HEK293T (cell line): ENCODE data around the gene CT47B1.

Experiments used
- ARNT ChIP-seq: fragments of 450-650 bp; IDR thresholded peaks from 2 replicates; pipeline ENCODE4 v1.6.1; 2017; ENCODE audit warnings: mild to moderate bottlenecking
- BHLHE40 ChIP-seq: fragments of 450-650 bp; IDR thresholded peaks from 2 replicates; pipeline ENCODE4 v1.6.1; 2016; ENCODE audit warnings: mild to moderate bottlenecking, moderate library complexity, borderline replicate concordance
- CTBP1 ChIP-seq: fragments of 450-650 bp; IDR thresholded peaks from 2 replicates; pipeline ENCODE4 v1.6.1; 2016; ENCODE audit warnings: borderline replicate concordance
- ELF4 ChIP-seq: fragments of 450-650 bp; IDR thresholded peaks from 2 replicates; pipeline ENCODE4 v1.6.1; 2017; ENCODE audit warnings: antibody characterized with exemption
- FOXA1 ChIP-seq: fragments of 450-650 bp; IDR thresholded peaks from 2 replicates; pipeline ENCODE4 v1.6.1; 2016; ENCODE audit warnings: mild to moderate bottlenecking
- FOXK2 ChIP-seq: fragments of 450-650 bp; IDR thresholded peaks from 2 replicates; pipeline ENCODE4 v1.6.1; 2016; ENCODE audit warnings: mild to moderate bottlenecking
- FOXM1 ChIP-seq: fragments of 450-650 bp; IDR thresholded peaks from 2 replicates; pipeline ENCODE4 v1.6.1; 2017; ENCODE audit warnings: mild to moderate bottlenecking, borderline replicate concordance
- HDGF ChIP-seq: fragments of 450-650 bp; IDR thresholded peaks from 2 replicates; pipeline ENCODE4 v1.6.1; 2017; ENCODE audit warnings: antibody characterized with exemption, borderline replicate concordance
- LEF1 ChIP-seq: fragments of 450-650 bp; IDR thresholded peaks from 2 replicates; pipeline ENCODE4 v1.6.1; 2017; ENCODE audit warnings: mild to moderate bottlenecking, borderline replicate concordance
- SP1 ChIP-seq: fragments of 450-650 bp; IDR thresholded peaks from 2 replicates; pipeline ENCODE4 v1.6.1; 2017
- SUZ12 ChIP-seq: fragments of 450-650 bp; IDR thresholded peaks from 2 replicates; pipeline ENCODE4 v1.6.1; 2016; ENCODE audit warnings: mild to moderate bottlenecking
- TARDBP ChIP-seq: fragments of 450-650 bp; IDR thresholded peaks from 2 replicates; pipeline ENCODE4 v1.6.1; 2016
- ZNF384 ChIP-seq: fragments of 450-650 bp; IDR thresholded peaks from 2 replicates; pipeline ENCODE4 v1.6.1; 2016
- TF ChIP-seq, protein P1 (sequence below): fragments of 450-650 bp; IDR thresholded peaks from 2 replicates; pipeline ENCODE4 v1.6.1; 2016

- no peak for TF ChIP-seq BHLHE40
- TF ChIP-seq FOXM1 = no peak
- no peak for TF ChIP-seq SP1
- TF ChIP-seq TARDBP = no peak
- TF ChIP-seq, protein P1, sequence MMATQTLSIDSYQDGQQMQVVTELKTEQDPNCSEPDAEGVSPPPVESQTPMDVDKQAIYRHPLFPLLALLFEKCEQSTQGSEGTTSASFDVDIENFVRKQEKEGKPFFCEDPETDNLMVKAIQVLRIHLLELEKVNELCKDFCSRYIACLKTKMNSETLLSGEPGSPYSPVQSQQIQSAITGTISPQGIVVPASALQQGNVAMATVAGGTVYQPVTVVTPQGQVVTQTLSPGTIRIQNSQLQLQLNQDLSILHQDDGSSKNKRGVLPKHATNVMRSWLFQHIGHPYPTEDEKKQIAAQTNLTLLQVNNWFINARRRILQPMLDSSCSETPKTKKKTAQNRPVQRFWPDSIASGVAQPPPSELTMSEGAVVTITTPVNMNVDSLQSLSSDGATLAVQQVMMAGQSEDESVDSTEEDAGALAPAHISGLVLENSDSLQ = no peak
- no peak for TF ChIP-seq FOXK2
- TF ChIP-seq HDGF = no peak
- TF ChIP-seq ZNF384 = no peak
- no peak for TF ChIP-seq ELF4
- no peak for TF ChIP-seq LEF1
- TF ChIP-seq CTBP1 = no peak
- no peak for TF ChIP-seq SUZ12
- TF ChIP-seq ARNT = no peak
- TF ChIP-seq FOXA1 = no peak
These were observed 52.1 kb downstream of the CT47B1 start for GRCh38 chrX:120823556-120823955.
